CD4-positive, alpha-beta T cell (primary cell): Measurements from ENCODE around the gene FKTN. TPM values are rescaled to one million over a fixed set of nuclear protein-coding genes. Genes with fewer than 3 reads are reported as not detected.

Experiments
- ATAC-seq: fragments of 200-7000 bp; cut with Tn5 transposase; one replicate; pipeline ENCODE4 v1.10.0; 2022; ENCODE audit warnings: mild to moderate bottlenecking; ENCODE audit not compliant: poor library complexity
- CTCF ChIA-PET: fragments of 350-600 bp; sonication (Branson Sonifier 250); formaldehyde crosslinking; loops from one replicate; lab custom pipeline; 2021; ENCODE audit warnings: antibody characterized with exemption, inconsistent platforms; lab: Charles Lee
- POLR2A ChIA-PET: fragments of 350-600 bp; sonication (Branson Sonifier 250); formaldehyde crosslinking; loops from one replicate; lab custom pipeline; 2021; ENCODE audit warnings: antibody characterized with exemption, inconsistent platforms; lab: Charles Lee
- DNase-seq, 14 experiments: peaks; one replicate each; pipeline ENCODE4 v3.0.0-alpha.2; 2013 to 2020; ENCODE audit warnings: mixed read lengths in 2 of 14
- H3K27ac ChIP-seq, 2 donors: one replicate each; pipeline versions ENCODE4 v1.5.1 to v1.7.0; 2013; ENCODE audit warnings: low read length in 2 of 2, low read depth in 1 of 2, mild to moderate bottlenecking in 1 of 2
- H3K27me3 ChIP-seq, 2 experiments: 1 replicate in 1 of 2; 2 replicates in 1 of 2; pipeline versions ENCODE4 v1.6.1 to v1.7.0; 2013; ENCODE audit warnings: low read length in 2 of 2, control low read depth in 1 of 2, mild to moderate bottlenecking in 1 of 2, moderate library complexity in 1 of 2; ENCODE audit not compliant: insufficient read depth in 2 of 2, control insufficient read depth in 1 of 2
- H3K36me3 ChIP-seq: one replicate; pipeline ENCODE4 v1.6.1; 2013; ENCODE audit warnings: low read length, control low read depth; ENCODE audit not compliant: insufficient read depth
- H3K4me1 ChIP-seq: one replicate; pipeline ENCODE4 v1.6.1; 2013; ENCODE audit warnings: low read length, control low read depth; ENCODE audit not compliant: insufficient read depth
- H3K4me3 ChIP-seq: one replicate; pipeline ENCODE4 v1.5.1; 2013; ENCODE audit warnings: mild to moderate bottlenecking, low read length, moderate library complexity
- H3K9me3 ChIP-seq, 2 experiments: 1 replicate in 1 of 2; 2 replicates in 1 of 2; pipeline versions ENCODE4 v1.6.1 to v1.7.0; 2013; ENCODE audit warnings: low read length in 2 of 2, mild to moderate bottlenecking in 2 of 2, control low read depth in 1 of 2, moderate library complexity in 1 of 2; ENCODE audit not compliant: control insufficient read depth in 1 of 2, insufficient read depth in 1 of 2
- H3K27ac Mint-ChIP-seq: one replicate; pipeline ENCODE4 v1.8.0; 2020; ENCODE audit warnings: mixed read lengths
- H3K27me3 Mint-ChIP-seq: one replicate; pipeline ENCODE4 v1.8.0; 2021; ENCODE audit warnings: mixed read lengths
- H3K36me3 Mint-ChIP-seq: one replicate; pipeline ENCODE4 v1.8.0; 2021; ENCODE audit warnings: low read depth, mixed read lengths
- H3K4me1 Mint-ChIP-seq: one replicate; pipeline ENCODE4 v1.8.0; 2021; ENCODE audit warnings: low read depth, mixed read lengths
- H3K4me3 Mint-ChIP-seq: one replicate; pipeline ENCODE4 v1.8.0; 2020; ENCODE audit warnings: mild to moderate bottlenecking, mixed read lengths
- H3K9me3 Mint-ChIP-seq: one replicate; pipeline ENCODE4 v1.8.0; 2020; ENCODE audit warnings: mixed read lengths
- intact Hi-C, 2 experiments: fragments of 100-400 bp; cut with DNase I in 1 of 2; cut with micrococcal nuclease in 1 of 2; formaldehyde crosslinking; loops; one replicate each; pipeline versions ENCODE4 v1.15.1 to v1.9.0; 2023 to 2025; cut with DNase I, micrococcal nuclease
- total RNA-seq, 174 experiments: library from RNA in 2 of 174; stranded (reverse) in 2 of 174; gene quantifications; one replicate each; pipeline ENCODE4 v1.2.3 and lab custom pipeline; 2021 to 2026
- TF ChIP-seq, protein P1 (sequence below): fragments of 200-600 bp; IDR thresholded peaks from one replicate; pipeline ENCODE4 v1.8.0; 2022; ENCODE audit warnings: antibody characterized with exemption, mild to moderate bottlenecking

FKTN gene
- total RNA-seq, 2 experiments from 2014 or later: 5.7 to 5.8 TPM

DNA sequence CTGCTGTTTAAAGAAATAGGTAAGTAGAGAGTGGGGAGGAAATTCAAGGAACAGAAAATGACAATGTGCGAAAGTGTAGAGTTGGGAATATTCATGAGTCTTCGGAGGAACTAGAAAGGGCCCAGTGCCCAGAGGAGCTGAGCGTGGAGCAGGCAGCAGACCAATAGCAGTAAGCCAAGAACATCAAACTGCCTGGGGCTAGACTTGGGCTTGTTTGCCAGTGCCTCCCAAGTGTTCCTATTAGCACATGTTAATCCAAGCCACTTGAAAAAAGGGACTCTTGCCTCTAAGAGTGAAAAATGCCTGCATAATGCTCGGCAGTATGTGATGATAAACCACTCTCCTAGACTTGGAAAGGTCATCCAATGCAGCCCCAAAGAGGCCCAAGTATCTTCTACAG lies 103.1 kb downstream of the FKTN start:
- Mint-ChIP-seq H3K9me3 (no peaks in the 10 kb centered on the region), H3K27ac (no peak overlapping the region), H3K4me3 (no peak overlapping the region), H3K36me3 (no peaks in the 10 kb centered on the region), H3K27me3 (peaks cover 40% of the 10 kb centered on the region), H3K4me1 (peaks cover 9% of the 10 kb centered on the region)
- Histone ChIP-seq H3K4me3 (no peak overlapping the region), H3K9me3 (no peaks in the 10 kb centered on the region), H3K4me1 (peaks cover 8% of the 10 kb centered on the region), H3K27ac (no peak overlapping the region), H3K36me3 (no peaks in the 10 kb centered on the region), H3K27me3 (peaks cover 24% of the 10 kb centered on the region in 2 experiments)
- no peak for DNase-seq
- CTCF ChIA-PET: no interaction called here
- POLR2A ChIA-PET: no interaction called here
- TF ChIP-seq, protein P1, sequence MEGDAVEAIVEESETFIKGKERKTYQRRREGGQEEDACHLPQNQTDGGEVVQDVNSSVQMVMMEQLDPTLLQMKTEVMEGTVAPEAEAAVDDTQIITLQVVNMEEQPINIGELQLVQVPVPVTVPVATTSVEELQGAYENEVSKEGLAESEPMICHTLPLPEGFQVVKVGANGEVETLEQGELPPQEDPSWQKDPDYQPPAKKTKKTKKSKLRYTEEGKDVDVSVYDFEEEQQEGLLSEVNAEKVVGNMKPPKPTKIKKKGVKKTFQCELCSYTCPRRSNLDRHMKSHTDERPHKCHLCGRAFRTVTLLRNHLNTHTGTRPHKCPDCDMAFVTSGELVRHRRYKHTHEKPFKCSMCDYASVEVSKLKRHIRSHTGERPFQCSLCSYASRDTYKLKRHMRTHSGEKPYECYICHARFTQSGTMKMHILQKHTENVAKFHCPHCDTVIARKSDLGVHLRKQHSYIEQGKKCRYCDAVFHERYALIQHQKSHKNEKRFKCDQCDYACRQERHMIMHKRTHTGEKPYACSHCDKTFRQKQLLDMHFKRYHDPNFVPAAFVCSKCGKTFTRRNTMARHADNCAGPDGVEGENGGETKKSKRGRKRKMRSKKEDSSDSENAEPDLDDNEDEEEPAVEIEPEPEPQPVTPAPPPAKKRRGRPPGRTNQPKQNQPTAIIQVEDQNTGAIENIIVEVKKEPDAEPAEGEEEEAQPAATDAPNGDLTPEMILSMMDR: no peak
- no peak for ATAC-seq
- intact Hi-C loops: no loop called here

DNA sequence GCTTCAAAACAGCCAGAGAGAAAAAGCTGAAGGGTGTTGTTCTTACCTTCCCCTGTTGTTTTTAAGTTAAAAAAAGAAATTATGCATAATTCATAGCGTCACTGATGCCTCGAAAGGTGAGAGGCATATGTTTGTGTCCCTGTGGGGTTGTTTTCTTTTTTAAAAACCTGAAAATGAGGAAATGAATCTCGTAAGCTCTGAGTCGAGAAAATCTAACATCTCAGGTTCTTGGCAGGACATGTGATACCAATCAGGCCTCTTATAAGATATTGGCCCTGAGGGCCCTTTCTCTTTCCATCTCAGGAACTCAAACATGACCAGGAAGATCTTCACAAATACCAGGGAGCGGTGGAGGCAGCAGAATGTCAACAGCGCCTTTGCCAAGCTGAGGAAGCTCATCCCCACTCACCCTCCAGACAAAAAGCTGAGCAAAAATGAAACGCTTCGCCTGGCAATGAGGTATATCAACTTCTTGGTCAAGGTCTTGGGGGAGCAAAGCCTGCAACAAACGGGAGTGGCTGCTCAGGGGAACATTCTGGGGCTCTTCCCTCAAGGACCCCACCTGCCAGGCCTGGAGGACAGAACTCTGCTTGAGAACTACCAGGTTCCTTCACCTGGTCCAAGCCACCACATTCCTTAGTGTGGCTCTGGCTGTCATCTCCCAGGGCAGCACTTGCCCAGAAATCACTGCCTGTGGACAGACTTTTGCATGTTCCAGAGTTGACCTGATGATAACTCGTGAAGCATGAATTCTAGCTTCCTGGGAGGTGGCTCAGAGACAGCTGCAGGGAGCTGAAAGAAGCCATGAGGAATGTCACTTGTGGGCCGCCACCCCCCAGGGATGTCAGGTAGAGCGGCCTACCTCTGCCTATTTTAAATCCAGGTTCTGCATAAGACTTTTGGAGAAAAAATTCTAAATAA lies 104.5 kb downstream of the FKTN start, which contains the start of gene TAL2:
Gene TAL2 (plus strand): TSS at position 274 of the 921 bp plus-strand sequence. CDS start 40 bp downstream, at position 314.
- intact Hi-C loops: no loop called here
- Histone ChIP-seq H3K4me3 (no peak within 1 kb of the TSS), H3K4me1 (no peaks in the 10 kb centered on the region), H3K9me3 (no peaks in the 10 kb centered on the region), H3K27ac (no peak within 1 kb of the TSS), H3K36me3 (no peaks in the 10 kb centered on the region), H3K27me3 (peaks cover 12 to 14% of the 10 kb centered on the region in 2 experiments)
- Mint-ChIP-seq H3K27me3 (peaks cover 29% of the 10 kb centered on the region), H3K27ac (no peak within 1 kb of the TSS), H3K4me3 (no peak within 1 kb of the TSS), H3K9me3 (no peaks in the 10 kb centered on the region), H3K4me1 (no peaks in the 10 kb centered on the region), H3K36me3 (no peaks in the 10 kb centered on the region)
- TF ChIP-seq, protein P1: no peak
- ChIA-PET POLR2A (no interaction called here), CTCF (no interaction called here)
- no peak for ATAC-seq
- DNase-seq: no peak

DNA sequence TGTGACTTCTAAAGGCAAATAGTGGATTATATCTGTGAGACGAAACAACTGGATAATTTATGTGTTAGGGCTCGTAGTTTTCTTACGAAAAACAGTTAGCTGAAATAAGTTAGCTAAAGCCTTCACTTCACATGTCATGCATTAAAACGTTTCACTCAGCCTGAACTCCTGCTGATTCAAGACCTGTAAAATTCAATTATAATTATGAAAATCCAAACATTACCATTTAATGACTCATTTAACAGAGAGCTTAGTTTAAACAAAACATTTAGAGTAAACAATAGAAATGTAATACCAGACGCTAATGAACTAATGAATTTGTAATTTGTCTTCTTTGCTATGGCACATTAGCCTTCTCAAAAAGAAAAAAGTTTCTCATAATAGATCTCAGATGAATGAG lies 106.0 kb downstream of the FKTN start:
- Histone ChIP-seq H3K9me3 (no peaks in the 10 kb centered on the region), H3K27me3 (peaks cover 4 to 6% of the 10 kb centered on the region in 2 experiments), H3K4me3 (no peak overlapping the region), H3K27ac (no peak overlapping the region), H3K36me3 (no peaks in the 10 kb centered on the region), H3K4me1 (no peaks in the 10 kb centered on the region)
- DNase-seq (no peak), ATAC-seq (no peak)
- POLR2A ChIA-PET: no interaction called here
- Mint-ChIP-seq H3K27ac (no peak overlapping the region), H3K9me3 (no peaks in the 10 kb centered on the region), H3K4me1 (no peaks in the 10 kb centered on the region), H3K27me3 (peaks cover 22% of the 10 kb centered on the region), H3K36me3 (no peaks in the 10 kb centered on the region), H3K4me3 (no peak overlapping the region)
- TF ChIP-seq, protein P1: no peak
- intact Hi-C loops: no loop called here
- CTCF ChIA-PET: no interaction called here
